OCI-LY7 (cell line): ENCODE measurements around the gene GLRA2. TPM values are rescaled to one million over a fixed set of nuclear protein-coding genes. Genes with fewer than 3 reads are reported as not detected.

Source experiments
- Bru-seq: library from RNA; stranded (reverse); fragments of 400-500 nt; gene quantifications from one replicate; lab custom pipeline; 2021; lab: Mats Ljungman, UMichigan
- BruChase-seq, 2 experiments: library from RNA; stranded (reverse); fragments of 400-500 nt; gene quantifications; one replicate each; lab custom pipeline; 2021; lab: Mats Ljungman, UMichigan
- BruUV-seq: library from RNA; stranded (reverse); fragments of 400-500 nt; replicated peaks from 2 replicates; lab custom pipeline; 2021; lab: Mats Ljungman, UMichigan
- CTCF ChIA-PET: fragments of 300-600 bp; sonication (Branson Sonifier 250); formaldehyde crosslinking; loops from one replicate; lab custom pipeline; 2022; ENCODE audit warnings: antibody characterized with exemption; ENCODE audit not compliant: unreplicated experiment; lab: Charles Lee
- POLR2A ChIA-PET: fragments of 300-600 bp; sonication (Branson Sonifier 250); formaldehyde crosslinking; loops from one replicate; lab custom pipeline; 2022; ENCODE audit warnings: antibody characterized with exemption; lab: Charles Lee
- DNase-seq: peaks from one replicate; pipeline ENCODE4 v3.0.0-alpha.2; 2015; ENCODE audit warnings: low spot score
- H2AFZ ChIP-seq: fragments of 200-600 bp; sonication (generic), shearing (Covaris generic); 2 replicates; pipeline ENCODE4 v1.6.1; 2014; ENCODE audit warnings: mild to moderate bottlenecking, antibody characterized with exemption, low read length, moderate library complexity
- H3K27ac ChIP-seq: fragments of 200-600 bp; sonication (generic); 2 replicates; pipeline ENCODE4 v1.5.1; 2014; ENCODE audit warnings: mixed run types, low read depth, mild to moderate bottlenecking, moderate library complexity, low read length, inconsistent platforms; ENCODE audit not compliant: poor library complexity, severe bottlenecking
- H3K36me3 ChIP-seq: fragments of 200-600 bp; sonication (generic); 2 replicates; pipeline ENCODE4 v1.6.1; 2014; ENCODE audit warnings: mild to moderate bottlenecking, antibody characterized with exemption, low read length, moderate library complexity, mixed read lengths; ENCODE audit not compliant: insufficient read depth
- H3K4me1 ChIP-seq: fragments of 200-600 bp; sonication (generic); 2 replicates; pipeline ENCODE4 v1.5.1; 2014; ENCODE audit warnings: mild to moderate bottlenecking, low read length; ENCODE audit not compliant: insufficient read depth, poor library complexity, severe bottlenecking
- H3K4me2 ChIP-seq: fragments of 200-600 bp; sonication (generic); 2 replicates; pipeline ENCODE4 v1.6.1; 2014; ENCODE audit warnings: mild to moderate bottlenecking, low read length
- H3K4me3 ChIP-seq: fragments of 200-600 bp; sonication (generic); 2 replicates; pipeline ENCODE4 v1.5.1; 2014; ENCODE audit warnings: mild to moderate bottlenecking, low read depth, low read length; ENCODE audit not compliant: poor library complexity, severe bottlenecking
- H3K79me2 ChIP-seq: fragments of 200-600 bp; sonication (generic); 2 replicates; pipeline ENCODE4 v1.6.1; 2016; ENCODE audit warnings: low read depth, mild to moderate bottlenecking, low read length, moderate library complexity, mixed read lengths; ENCODE audit not compliant: insufficient read depth
- H3K9me2 ChIP-seq: fragments of 200-600 bp; sonication (generic); 2 replicates; pipeline ENCODE4 v1.6.1; 2016; ENCODE audit warnings: mild to moderate bottlenecking, low read length, mixed read lengths; ENCODE audit not compliant: insufficient read depth
- H3K9me3 ChIP-seq: fragments of 200-600 bp; sonication (generic); 2 replicates; pipeline ENCODE4 v1.6.1; 2014; ENCODE audit warnings: mild to moderate bottlenecking, mixed run types, low read length, mixed read lengths
- H4K20me1 ChIP-seq: fragments of 200-600 bp; sonication (generic); 2 replicates; pipeline ENCODE4 v1.6.1; 2014; ENCODE audit warnings: mild to moderate bottlenecking, antibody characterized with exemption, low read length, moderate library complexity, mixed read lengths; ENCODE audit not compliant: insufficient read depth
- CTCF ChIP-seq: fragments of 200-600 bp; sonication (generic); conservative IDR thresholded peaks from 2 replicates; pipeline ENCODE4 v1.5.1; 2014; ENCODE audit warnings: mild to moderate bottlenecking, antibody characterized with exemption, low read length, moderate library complexity, mixed read lengths
- EZH2phosphoT487 ChIP-seq: fragments of 200-600 bp; sonication (generic); IDR thresholded peaks from 2 replicates; pipeline ENCODE4 v1.6.1; 2018; ENCODE audit warnings: low read depth, borderline replicate concordance, mild to moderate bottlenecking, mixed run types, antibody characterized with exemption, low read length, moderate library complexity, mixed read lengths
- intact Hi-C: fragments of 100-400 bp; cut with micrococcal nuclease; formaldehyde crosslinking; loops from one replicate; pipeline ENCODE4 v1.10.0; 2022; ENCODE audit not compliant: unreplicated experiment
- long read RNA-seq: library from polyadenylated mRNA; stranded (forward); transcript quantifications from one replicate; pipeline ENCODE4 v2.0.0, GENCODE V29; 2022
- total RNA-seq, 2 experiments: library from RNA; depleted of rRNA in 1 of 2; stranded (reverse); fragments of >200 nt in 1 of 2; shearing (Covaris generic) in 1 of 2; gene quantifications; 2 replicates each; pipeline ENCODE4 v1.2.3, GENCODE V29; 2014 to 2022

Gene GLRA2
- total RNA-seq (2014; rRNA removed; shearing (Covaris generic)), result not detected in 2 replicates
- not detected in 2 replicates for total RNA-seq (2022)
- percentile 1 among the genes with signal in this experiment for Bru-seq, nascent RNA
- BruChase-seq, experiment 1, labeled RNA remaining after a 6-hour chase, result percentile 1 among the genes with signal in this experiment
- BruChase-seq, experiment 2, labeled RNA remaining after a 2-hour chase, result not detected
- long read RNA-seq, partial matches to known transcripts, result 0 of 5 reads
- long read RNA-seq, other reads (novel, unspliced or antisense), result 5 of 5 reads

DNA sequence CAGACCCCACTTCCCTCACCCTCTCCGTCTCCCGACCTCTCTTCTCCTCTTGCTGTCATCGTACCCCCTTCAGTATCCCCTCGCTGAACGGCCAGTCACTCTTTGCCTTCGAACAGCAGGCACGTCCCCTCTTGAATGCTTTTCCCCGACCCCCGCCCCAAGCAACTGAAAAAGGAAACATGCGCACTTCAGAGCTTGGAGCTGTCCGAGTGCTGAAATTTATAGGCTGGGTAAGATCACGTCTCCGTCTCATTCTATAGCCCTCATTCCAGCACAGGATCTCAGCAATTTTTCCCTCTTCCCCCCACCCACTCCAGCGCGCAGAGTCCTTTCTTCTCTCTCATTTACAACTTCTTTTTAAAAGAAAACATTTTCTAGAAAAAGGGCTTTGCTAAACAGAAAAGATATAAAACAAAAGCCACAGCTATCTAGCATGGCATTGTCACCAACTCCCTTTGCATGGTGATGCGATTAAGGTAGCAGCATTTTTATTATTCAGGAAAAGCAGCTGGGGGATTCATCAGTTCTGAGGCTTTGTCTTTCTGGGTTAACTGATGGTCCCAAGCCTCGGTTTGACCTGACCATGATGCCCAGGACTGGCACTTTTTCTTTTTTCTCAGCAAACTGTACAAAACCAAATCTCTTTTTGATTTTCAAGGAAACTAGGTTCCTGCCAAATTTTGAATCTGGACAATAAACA, at the start of gene GLRA2:
Gene GLRA2 (plus strand): TSS at position 247 of the 700 bp plus-strand sequence. CDS start 522 bp downstream, outside the sequence.
- Histone ChIP-seq H3K9me2 (no peaks in the 10 kb centered on the region), H3K36me3 (no peaks in the 10 kb centered on the region), H3K9me3 (no peaks in the 10 kb centered on the region), H3K79me2 (no peaks in the 10 kb centered on the region), H3K4me1 (no peaks in the 10 kb centered on the region), H2AFZ (no peak within 1 kb of the TSS), H3K4me2 (no peak within 1 kb of the TSS), H3K4me3 (no peak within 1 kb of the TSS), H4K20me1 (no peaks in the 10 kb centered on the region), H3K27ac (no peak within 1 kb of the TSS)
- DNase-seq, result no peak
- intact Hi-C loops, result no loop called here
- CTCF ChIA-PET, result interaction anchor here (0.6 kb wide), 1 partner anchor 108 kb away, joined by 5 read pairs; no protein-coding TSS in a partner anchor
- POLR2A ChIA-PET, result interaction anchor here (0.5 kb wide), 1 partner anchor 625 kb away, joined by 5 read pairs; no protein-coding TSS in a partner anchor
- TF ChIP-seq CTCF, result no peak
- TF ChIP-seq EZH2phosphoT487, result no peak
- no TSS peak for BruUV-seq

GRCh38 chrX:14489437-14489836, 39.9 kb upstream of the GLRA2 start:
- Histone ChIP-seq H4K20me1 (no peaks in the 10 kb centered on the region), H3K9me2 (no peaks in the 10 kb centered on the region), H3K9me3 (no peaks in the 10 kb centered on the region), H3K27ac (no peak overlapping the region), H3K36me3 (no peaks in the 10 kb centered on the region), H2AFZ (no peak overlapping the region), H3K4me1 (no peaks in the 10 kb centered on the region), H3K4me2 (no peak overlapping the region), H3K4me3 (no peak overlapping the region), H3K79me2 (no peaks in the 10 kb centered on the region)
- no peak for DNase-seq
- intact Hi-C loops, result no loop called here
- ChIA-PET CTCF (no interaction called here), POLR2A (no interaction called here)
- no TSS peak for BruUV-seq
- TF ChIP-seq EZH2phosphoT487 (no peak), CTCF (no peak)

DNA sequence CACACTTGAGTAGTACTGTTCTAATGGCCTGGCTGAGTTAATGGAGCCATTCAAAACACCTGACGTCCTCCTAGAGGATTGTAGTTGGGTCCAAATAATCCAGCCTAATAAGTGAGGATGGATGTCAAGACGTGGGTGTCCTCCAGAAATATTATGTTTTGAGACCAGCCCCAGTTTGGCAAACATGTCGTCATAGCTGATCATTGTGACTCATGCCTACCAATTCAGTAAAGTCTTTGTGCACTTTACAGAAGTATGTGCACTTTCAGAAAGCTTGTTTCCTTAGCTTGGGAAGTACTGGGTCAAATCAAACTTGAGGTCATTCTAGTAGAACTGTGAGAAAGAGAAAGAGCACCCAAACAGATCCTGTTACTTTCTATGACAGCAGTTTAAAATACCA, 37.6 kb upstream of the GLRA2 start:
- Histone ChIP-seq H3K4me2 (no peak overlapping the region), H3K36me3 (no peaks in the 10 kb centered on the region), H3K27ac (no peak overlapping the region), H3K4me3 (no peak overlapping the region), H3K4me1 (no peaks in the 10 kb centered on the region), H3K79me2 (no peaks in the 10 kb centered on the region), H2AFZ (no peak overlapping the region), H3K9me2 (no peaks in the 10 kb centered on the region), H4K20me1 (no peaks in the 10 kb centered on the region), H3K9me3 (no peaks in the 10 kb centered on the region)
- no TSS peak for BruUV-seq
- DNase-seq, result no peak
- POLR2A ChIA-PET, result interaction anchor here (0.7 kb wide), 1 partner anchor 373 kb away, joined by 3 read pairs; no protein-coding TSS in a partner anchor
- intact Hi-C loops, result no loop called here
- TF ChIP-seq CTCF (no peak), EZH2phosphoT487 (no peak)
- CTCF ChIA-PET, result interaction anchor here (1.0 kb wide), 1 partner anchor 710 kb away, joined by 3 read pairs; no protein-coding TSS in a partner anchor
